Measurements from ENCODE around the gene PIAS3.
A peak's percentile ranks its signal among the peaks of the same experiment; 100 is the strongest.

Gene PIAS3

DNA sequence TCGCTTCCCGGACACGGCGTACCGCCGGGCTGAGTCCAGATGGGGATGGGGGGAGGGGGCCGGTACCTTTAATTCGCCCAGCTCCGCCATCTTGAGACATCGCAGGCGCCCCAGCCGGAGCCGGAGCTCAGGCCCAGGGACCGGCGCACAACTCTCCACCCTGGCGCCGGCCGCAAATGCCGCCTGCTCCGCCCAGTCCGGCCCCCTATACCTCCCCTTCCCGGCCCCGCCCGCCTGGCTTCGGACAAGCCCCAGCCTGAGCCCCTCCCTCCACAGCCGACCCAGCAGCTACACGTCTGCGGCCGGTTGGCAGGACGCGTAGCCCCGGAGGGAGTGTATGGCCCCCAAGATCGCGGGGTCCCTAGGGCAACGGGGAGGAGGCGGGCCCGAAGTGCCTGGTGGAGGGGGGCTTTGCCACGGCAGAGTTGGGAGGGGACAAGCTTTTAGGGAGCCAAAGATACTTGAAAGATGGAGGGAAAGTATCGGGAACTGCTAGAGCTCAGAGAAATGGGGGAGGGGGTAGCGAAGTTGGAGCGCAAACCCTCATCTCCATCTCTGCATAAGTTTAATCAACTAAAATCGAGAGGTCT, at the start of gene PIAS3:
Gene PIAS3, minus strand, starts transcription at position 181 of the 590 bp plus-strand sequence. Its CDS starts 91 bp downstream, at position 90.
- peak; percentile 93 for DNase-seq

DNA sequence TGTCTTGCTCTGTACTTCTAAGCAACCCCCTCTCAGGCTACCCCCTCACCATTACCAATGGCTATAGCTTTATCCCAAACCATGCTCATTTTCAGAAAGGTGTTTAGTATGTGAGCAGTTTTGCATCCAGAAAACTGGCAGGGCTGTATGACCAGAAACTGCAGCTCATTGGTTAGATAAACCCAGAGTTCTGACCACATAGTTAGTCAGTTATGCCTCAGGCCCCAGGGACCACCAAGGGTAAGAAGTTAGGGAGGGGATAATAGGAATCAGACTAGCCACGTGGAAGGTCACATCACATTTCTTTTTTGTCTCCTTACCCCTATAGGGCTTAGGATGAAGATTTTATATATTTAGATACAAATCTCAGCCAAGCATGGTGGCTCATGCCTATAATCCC, 49.8 kb upstream of the PIAS3 start:
- DNase-seq: no peak

DNA sequence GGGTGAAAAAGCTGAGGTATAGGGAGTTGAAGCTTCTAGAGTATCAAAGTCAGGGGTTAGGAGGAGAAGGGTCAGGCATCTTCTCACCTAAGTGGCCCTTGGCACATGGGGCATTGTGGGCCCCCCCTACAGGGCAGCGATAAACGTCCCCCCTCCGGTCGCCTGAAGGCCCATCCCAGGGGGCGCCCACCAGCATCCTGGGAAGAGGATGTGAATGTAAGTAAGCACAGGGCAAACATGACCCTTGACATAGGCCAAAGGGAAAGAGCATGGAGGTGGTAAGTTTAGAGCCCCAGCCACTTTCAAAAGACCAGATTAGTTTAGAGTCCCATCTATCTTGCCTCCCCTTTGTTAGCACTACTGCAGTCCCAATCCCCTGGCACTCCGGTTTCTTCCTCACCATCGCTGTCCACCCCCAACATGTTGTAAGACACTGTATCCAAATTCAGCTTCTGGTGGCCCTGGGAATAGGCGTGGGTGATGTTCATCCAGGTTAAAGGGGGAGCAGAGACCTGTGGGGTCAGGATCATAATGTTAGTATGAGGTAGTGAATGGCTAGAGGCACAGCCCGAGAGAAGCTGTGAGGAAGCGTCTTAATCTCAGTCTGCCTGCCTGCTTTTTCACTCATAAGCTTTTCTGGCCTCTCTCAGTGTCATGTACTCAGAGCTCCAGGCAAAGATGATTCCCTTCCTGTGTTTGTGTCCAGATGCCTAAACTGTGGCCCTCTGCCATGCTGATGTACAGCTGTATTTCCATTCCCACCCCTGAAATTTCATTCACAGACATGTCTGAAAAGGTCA, 48.3 kb upstream of the PIAS3 start:
- no peak for DNase-seq

DNA sequence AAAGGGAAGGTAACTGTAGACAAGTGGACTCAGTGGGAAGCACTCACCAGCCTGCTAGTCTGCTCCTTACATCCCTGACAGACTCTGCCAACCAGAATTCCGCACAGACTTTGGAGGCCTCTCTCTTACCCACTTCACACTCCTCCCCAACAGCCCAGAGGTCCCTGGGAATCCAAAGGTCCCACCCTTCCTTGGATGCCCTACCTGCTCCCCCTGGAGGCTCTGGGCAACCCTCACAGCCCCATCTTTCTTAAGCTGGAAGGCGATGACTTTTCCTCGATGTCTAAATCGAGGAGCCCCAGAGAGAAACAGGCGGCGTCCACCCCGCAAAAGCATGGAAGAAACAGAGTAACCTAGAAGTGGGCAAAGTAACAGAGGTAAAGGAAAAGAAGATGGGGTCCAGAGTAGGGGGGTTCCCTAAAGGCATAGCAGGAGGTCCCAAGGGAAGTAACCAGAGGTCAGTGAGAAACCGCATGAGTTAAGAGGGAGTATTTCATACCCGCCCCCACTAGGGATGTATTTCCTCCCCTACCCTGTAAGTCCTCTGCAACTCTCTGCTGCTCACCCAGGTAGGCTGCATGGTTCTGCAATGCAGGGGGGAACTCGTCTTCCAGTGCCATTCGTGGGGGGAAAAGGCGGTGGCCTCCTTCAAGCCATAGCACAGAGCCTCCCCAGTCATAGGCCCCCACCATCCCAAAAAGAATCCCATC, 42.6 kb upstream of the PIAS3 start:
- no peak for DNase-seq

DNA sequence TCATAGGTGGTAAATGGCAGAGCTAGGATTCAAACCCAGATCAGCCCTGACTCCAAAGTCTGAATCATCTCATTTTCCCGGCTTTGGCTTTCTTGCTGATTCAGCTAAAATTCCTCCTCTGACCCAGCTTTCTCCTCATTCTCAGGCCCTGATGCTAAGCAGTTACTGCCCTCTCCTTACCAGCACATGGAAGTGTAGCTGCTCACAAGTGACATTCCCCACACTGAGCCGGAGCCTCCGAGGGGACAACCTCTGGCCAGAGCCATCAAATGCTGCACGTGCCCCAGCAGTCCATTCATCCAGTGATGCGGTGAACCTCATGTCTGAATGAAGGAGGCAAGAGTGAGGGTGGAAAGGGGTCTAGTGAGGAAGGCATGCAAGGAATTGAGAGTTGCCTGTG, 39.9 kb upstream of the PIAS3 start:
- DNase-seq: no peak

DNA sequence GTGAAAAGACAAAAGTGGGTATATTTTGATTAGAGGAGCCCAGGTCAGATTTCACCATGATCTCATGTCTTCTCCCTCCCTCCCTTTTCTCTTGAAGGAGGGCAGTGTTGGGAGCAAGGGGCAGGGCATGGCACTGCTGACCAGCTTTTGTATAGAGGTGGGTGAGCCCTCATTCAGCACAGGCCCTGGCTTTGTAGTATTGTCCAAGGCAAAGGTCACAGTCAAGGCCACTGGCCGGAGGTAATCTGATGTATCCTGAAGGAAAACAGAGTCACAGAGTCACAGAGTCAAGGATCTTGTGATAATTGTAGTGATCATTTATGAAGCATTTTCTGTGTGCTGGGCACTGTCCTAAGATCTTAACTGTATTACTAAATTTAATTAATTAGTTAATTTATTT, 39.1 kb upstream of the PIAS3 start:
- no peak for DNase-seq

DNA sequence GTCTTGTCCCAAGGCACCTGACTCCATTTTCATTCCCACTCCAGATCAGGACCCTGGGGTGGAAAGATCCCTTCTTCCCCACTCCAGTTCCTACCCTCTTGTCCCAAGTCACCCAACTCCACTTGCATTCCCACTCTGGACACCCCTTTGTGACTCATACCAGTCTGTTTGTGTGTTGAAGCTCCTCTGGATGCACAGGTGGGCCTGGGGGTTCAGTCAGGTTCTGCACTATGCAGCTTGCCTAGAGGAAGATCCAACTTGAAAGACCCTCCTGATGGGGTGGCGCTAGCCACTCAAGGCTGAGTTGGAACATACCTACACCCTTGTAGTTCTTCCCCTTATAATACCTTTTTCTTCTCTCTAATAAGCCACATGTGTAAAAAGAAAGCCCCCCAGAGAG, 36.6 kb upstream of the PIAS3 start:
- DNase-seq: no peak

DNA sequence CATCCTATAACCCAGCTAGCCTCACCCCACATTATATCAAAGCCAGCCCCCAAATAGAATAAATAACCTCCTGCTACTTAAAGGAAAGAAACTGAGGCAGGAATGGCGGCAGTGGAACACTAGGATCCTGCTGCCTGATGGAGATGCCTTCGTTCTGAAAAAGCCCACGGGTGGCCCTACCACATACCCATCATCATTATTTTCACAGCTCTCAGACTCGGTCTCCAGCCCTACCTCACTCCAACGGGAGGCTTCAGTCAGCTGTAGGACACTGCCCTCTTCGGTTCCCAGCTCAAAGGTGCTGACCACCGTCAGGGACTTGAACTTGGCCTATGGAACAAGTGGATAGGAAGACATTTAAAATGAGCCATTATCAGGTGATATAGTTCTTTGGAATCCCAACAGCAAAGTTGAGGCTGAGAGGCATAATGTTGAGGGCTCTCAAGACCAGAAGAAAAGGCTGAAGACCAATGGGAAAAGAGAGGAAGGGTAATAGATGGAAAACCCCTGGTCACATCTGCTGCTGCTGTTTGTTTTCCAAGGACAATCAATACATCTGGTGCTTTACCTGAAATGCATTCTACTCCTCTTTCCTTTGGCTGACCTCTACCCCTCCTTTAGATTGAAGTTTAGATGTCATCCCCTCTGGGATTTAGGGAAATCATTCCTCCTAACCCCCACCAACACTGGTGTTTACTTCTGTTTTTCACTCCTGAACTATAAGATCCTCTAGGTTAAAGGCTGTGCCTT, 34.6 kb upstream of the PIAS3 start:
- DNase-seq: no peak

DNA sequence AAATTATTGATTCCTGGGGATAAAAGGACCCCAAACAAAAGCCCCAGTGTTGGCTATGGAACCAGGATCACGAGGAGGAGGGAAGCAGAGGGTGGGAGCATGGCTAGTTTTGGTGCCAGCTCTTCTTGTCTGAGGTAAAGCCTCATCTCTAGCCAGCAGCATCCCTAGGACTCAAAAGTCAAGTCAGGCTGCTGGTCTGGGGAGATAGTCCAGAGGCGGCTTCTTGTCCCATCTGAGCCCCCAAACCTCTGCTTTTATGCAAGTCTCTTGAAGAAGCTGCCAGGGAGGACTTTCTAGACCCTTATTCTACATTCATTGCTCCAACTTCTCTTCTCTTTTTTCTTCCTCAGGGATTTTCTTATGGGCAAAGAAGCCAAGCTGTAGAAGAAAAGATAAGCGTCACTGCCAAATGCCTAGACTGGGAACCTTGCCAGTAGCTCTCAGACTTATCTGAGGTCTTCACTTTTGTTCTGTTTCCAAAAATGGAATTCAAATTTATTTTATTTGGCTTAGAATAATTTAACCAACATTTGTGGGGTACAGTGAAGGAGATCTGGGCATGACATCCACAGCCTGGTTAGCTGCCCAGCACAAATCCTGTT, 33.7 kb upstream of the PIAS3 start:
- no peak for DNase-seq

DNA sequence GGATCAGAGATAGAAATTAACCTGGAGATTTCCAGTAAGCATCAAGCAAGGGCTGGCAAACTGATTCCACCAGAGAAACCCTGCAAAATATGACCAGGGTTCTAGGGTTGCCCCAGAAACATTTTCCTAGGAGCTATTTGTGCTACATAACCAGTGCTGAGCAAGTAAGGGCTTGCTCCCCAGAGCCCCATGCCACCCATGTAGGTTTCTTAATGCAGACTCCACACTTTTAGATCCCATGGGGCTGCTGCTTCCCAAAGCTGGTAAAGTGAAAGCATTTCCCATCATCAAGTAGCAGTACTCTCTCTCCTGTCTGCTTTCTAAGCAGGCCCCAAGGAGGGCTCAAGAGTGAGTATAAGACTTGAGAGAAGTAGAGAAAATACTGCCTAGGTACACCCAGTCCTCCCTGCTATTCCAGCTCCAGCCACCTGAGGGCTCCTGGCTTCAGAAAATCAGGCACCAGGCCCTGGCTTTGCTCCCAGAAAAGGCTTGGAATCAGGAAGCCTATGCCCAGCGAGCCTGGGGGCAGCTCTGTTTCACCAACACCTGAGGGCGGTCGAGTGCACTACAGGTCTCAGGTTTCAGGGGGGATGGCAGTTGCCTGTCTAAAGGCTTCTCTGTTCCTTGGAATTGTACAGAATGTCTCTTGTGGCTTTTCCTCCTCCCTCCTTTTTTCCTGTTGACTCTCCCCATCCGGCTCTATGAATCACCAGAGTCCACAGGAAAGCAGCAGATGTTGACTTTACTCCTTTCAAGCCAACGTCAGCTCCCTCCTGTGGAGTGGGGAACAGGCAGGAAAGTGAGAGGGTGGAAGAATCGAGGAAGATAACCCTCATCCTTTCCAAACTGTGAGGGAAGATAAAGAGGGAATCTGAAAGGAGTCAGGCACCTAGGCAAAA, 33.0 kb upstream of the PIAS3 start:
- peak; percentile 94 for DNase-seq

DNA sequence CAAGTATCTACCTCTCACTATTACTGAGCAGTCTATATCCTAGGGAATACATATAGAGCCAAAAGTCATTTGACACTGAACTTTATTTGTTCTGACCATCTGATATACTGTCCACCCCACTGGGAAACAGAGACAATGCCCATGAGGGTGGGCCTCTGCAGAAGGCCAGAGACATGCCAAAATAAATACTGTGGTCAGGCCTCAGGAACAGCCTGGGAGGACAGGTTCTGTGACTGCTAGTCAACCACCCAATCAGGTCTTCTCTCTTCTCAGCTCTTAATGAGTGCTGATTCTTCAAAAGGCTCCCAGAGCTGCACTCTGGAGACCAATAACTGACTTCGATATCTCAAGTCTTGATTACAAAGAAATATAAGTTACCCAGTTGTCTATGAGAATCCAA, 32.3 kb upstream of the PIAS3 start:
- no peak for DNase-seq

DNA sequence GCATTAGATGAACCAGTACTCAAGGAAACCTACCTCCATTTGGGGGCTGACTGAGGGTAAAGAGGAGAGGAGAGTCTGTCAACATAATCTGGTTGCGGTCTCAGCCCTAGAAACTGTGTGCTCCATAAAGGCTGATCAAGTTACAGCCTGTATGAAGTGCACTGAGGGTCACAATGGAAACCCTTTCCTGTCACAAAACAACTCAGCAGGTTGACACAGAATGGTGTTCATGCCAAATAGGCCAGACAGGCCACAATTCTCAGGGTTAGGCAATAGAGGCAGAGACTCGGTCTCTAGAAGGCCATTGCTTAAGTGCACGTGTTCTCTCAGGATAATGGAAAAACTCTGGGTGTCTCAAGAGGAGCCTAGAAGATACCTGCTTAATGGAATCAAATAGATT, 30.8 kb upstream of the PIAS3 start:
- DNase-seq: no peak

DNA sequence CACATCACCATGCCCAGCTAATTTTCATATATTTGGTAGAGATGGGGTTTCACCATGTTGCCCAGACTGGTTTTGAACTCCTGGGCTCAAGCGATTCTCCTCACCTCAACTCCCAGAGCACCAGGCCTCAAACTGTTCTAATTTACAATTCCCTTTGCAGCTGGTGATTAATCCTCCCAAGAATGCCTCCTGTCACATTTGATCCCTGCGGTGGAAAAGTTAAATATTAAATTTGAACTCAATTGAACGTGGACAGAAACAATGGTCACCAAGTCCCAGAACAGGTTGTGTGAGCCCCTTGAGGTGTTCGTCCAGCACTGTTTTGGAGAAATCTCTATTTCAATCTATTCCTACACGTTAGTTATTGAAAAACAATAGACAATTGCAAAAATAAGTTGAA, 28.8 kb upstream of the PIAS3 start:
- no peak for DNase-seq

DNA sequence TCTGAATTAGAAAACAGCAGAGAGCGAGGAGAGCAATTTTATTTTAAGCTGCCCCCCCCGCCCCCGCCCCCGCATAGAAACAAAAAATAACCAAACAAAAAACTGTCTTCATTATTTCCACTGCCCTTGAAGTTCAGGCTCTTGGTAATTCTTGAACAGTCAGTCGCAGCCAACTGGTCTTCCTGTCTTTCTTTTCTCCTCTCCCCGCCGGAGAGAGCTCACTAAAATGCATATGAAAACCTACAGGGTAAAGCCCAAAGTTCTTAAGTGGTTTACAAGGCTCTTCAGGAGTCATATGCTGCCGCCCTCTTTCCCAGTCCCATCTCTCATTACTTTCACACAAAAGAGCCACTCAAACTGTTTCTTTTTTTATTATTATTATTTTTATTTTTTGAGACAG, 27.9 kb upstream of the PIAS3 start:
- DNase-seq: no peak

DNA sequence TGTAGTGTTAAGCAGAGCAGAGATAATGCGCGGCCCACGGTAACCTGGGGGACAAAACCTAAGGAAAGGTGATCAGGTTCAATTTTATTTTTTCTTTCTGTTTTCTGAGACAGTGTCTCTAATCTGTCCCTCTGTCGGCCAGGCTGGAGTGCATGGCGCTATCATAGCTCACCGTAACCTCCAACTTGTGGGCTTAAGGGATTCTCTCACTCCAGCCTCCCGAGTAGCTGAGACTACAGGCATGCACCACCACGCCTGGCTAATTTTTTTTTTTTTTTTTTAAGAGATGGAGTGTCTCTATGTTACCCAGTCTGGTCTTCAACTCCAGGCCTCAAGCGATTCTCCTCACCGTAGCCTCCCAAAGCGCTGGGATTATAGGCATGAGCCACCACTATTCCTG, 27.5 kb upstream of the PIAS3 start:
- DNase-seq: no peak

DNA sequence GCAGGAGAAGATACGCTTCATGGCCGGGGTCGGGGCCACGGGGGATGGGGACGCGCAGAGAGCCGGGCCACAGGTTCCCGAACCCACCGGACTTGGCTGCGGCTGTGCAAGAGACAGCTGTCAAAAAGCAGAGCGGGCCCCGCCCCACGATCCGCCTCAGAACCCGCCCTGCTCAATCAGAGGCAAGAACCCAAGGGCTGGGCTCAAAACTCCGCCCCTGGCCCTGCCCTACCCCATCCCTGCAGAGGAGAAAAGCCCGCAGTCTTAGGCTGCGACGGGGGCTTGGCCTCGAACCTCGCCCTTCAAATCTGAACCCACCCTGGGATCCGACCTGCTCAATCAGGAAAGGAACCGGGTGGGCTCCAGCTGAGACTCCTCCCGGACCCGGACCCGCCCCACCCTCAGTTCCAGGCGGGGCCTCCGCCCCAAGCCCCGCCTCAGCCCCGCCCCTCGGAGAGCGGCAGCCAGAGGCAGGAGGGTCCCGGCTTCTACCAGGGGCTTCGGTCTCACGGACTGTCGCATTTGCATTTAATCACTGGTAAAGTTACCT, 26.9 kb upstream of the PIAS3 start, which contains the start of gene ANKRD35:
Gene ANKRD35, minus strand, starts transcription at position 129 of the 550 bp plus-strand sequence. Its CDS starts 108 bp downstream, at position 21.
- DNase-seq: peak; percentile 72

DNA sequence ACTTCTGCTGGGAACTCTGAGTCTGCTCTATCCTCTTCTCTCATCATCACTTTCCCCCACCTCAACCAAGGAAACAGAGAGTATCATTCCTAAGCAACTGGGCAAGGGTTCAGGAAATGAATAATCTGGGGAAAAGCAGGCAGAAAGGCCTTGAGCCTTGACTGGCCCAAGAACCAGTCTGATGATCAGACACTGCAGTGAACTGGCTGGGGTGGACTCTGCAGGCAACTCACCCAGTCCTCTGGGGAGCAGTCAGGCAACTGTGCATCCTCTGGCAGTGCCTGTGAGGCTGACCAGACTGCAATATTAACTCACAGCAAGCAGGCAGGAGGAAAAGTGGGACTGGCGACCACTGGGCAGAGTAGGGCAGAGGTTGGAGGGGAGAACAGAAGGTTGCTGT, 25.8 kb upstream of the PIAS3 start:
- DNase-seq: no peak

DNA sequence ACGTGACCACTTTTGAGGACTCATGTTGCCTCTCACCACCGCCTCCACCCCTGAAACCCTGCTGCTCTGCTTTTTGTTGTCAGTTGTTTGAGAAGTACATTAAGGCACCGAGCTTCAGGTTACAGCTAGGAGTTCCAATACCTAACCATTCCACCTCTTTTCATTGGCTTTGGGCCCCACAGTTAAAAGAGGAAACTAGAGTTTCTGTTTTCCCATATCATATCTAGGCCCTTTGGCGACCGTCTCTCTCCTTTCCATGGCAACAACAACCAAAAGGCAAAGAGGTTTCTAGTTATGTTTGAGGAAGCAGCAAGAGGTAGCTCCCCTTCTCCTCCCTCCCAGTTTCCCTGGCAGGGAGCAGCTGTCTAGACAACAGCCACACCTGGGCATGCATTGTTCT, 20.9 kb upstream of the PIAS3 start:
- DNase-seq: no peak

DNA sequence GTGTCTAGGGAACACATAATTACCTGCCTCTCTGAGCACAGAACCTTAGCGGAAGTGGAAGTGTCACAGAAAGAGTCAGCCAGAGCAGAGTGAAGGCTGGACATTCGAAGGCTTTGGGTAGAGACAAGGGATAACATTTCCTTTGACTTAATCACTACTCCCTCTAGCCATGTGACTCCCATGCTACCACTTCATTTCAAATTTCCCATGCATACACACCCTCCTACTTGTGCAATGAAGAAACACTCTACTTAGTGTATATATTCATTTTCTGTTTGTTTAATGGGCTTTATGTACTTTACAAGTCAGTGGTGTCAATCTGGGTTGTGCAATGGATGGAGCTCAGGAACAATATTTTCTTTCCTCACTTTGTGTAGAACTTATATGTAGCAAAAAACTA, 19.8 kb upstream of the PIAS3 start:
- DNase-seq: no peak

DNA sequence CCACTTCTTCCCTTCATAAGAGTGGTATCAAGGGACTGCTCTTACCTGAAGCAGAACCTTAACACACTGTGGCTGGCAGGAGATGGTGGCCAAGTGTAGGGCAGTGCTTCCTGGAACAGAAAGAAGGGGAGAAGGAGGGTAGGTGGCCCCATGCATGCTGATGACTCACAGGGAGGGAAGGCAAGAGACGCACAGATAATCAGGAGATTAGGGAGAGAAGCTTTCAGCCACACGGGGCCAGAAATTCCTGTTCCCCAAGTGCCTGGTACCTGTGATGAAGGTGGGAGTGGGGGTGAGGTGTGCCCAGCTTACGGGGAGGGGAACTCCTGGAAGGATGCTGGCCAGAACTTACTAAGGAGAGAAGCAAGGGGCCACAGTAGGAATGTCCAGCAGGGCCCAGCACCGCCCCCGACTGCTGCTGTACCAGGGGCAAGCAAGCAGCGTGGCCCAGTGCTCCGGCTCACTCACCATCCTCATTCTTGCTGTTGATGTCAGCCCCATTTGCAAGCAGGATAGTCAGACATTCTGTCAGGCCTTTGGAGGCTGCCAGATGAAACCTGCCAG, 19.1 kb upstream of the PIAS3 start:
- no peak for DNase-seq

DNA sequence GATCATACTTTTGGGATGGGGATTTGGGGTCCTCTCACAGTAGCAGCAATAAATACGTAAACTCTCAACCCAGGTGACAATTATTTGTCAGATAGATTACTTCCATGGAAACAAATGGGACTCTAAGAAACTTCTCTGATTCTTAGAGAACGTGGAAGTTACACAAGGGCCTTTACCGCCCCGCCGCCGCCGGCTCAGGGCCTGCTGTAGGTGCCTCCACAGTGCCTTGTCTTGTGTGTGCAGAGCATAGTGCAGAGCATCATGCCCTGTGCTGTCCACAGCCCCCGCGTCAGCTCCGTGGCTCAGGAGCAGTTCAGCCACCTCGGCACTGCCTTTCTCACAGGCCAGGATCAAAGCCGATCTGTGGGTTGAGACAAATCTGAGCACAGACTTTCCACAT, 15.8 kb upstream of the PIAS3 start:
- DNase-seq: no peak
